HG03558 (cell line): ENCODE measurements around the gene HP1BP3.

Source experiments
- ATAC-seq: cut with Tn5 transposase; IDR thresholded peaks from one replicate; pipeline ENCODE4 v1.9.1; 2021; ENCODE audit warnings: moderate number of reproducible peaks; ENCODE audit not compliant: unreplicated experiment; ENCODE audit errors: extremely low read depth

The HP1BP3 gene

DNA sequence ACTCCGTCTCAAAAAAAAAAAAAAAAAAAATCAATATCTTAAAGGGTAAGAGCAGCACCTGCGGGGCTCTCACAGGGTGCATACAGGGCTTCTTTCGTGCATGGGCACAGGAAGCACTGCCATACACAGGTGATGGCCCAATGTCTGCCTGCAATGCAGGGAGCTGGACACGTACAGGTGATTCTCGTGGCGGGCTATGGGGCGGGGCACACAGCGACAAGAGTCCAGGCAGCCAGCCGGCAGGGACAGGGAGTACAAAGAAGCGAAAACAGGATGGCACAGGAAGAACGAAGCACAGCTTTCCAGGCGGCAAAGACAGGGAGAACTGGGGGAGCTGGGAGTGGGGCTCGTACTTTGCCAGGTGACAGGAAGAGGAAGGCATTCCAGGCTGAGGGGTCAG lies 70.9 kb downstream of the HP1BP3 start:
- ATAC-seq: no peak

DNA sequence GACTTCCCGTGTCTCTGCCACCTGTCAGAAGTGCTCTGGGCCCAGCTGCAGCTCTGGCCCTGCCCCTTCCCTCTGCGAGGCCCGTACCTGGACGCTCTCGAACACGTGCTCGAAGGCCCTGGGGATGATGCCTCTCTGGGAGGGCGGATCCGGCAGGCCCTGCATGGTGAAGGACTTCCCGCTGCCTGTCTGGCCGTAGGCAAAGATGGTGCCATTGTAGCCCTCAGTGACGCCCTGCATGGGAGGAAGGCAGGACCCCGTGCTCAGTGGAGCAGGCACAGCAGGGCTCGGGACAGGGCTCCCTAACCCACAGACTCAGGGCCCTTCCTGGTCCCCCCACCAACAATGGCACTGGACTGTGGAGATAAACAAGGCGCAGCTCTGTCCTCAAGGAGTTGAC lies 71.7 kb downstream of the HP1BP3 start:
- ATAC-seq: no peak

DNA sequence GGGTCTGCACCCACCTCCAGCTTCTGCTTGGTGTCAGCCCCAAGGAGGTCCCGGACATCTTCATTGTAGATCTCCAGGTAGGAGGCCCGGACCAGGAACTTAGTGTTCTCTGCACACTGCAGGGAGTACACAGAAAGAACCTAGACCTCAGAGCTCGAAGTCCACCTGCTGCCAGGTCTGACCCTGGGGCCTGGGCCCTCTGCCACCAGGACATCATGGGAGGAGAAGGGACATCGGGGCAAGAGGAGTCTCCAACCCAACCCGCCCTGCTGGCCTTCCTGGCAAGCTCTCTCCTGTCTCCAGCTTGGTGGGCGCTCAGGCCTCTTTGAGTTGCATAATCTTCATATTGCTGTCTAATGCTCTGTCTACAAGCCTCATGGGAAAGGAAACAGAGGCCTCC lies 73.7 kb downstream of the HP1BP3 start:
- no peak for ATAC-seq

- ATAC-seq: no peak
Measured at GRCh38 chr1:20712215-20712577, 74.9 kb downstream of the HP1BP3 start.

- no peak for ATAC-seq
Measured at GRCh38 chr1:20711285-20712214, 75.6 kb downstream of the HP1BP3 start.

- no peak for ATAC-seq
Measured at GRCh38 chr1:20710469-20711284, 76.4 kb downstream of the HP1BP3 start.

DNA sequence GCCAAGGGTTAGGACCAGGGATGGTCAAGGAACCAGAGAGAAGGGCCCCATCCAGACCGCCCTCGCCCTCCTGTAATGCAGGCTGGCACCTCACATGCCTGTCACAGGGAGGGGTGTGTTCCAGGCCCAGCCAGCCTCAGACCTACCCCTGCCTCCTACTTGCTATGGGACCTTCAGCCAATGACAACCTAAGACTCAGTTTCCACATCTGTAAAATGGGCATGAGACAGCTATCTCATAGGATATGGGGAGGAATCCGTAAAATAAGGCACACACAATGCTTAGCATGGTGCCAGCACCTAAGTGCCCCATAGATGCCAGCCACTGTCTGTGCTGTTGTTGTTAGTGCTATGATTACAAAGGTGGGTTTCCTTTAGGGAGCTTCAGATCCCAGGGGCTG lies 77.2 kb downstream of the HP1BP3 start:
- ATAC-seq: no peak

- ATAC-seq: no peak
Measured at GRCh38 chr1:20708891-20709290, 78.2 kb downstream of the HP1BP3 start.

GRCh38 chr1:20708057-20708456 lies 79.0 kb downstream of the HP1BP3 start:
- ATAC-seq: no peak

DNA sequence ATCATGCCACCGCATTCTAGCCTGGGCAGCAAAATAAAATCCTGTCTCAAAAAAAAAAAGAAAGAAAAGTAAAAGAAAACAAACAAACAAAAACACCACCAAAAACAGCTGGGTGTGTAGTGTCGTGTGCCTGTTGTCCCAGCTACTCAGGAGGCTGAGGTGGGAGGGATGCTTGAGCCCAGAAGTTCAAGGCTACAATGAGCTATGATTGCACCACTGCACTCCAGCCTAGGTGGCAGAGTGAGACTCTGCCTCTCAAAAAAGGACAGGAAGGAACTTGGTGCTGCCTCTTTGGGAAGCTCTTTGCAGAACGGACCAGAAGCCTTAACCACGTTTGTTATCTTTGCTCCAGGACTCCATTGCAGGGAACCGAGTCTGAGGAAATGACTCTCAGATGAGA lies 80.3 kb downstream of the HP1BP3 start:
- no peak for ATAC-seq

GRCh38 chr1:20705203-20705755 lies 81.8 kb downstream of the HP1BP3 start:
- ATAC-seq: no peak

- no peak for ATAC-seq
Measured at GRCh38 chr1:20704390-20705202, 82.5 kb downstream of the HP1BP3 start.

DNA sequence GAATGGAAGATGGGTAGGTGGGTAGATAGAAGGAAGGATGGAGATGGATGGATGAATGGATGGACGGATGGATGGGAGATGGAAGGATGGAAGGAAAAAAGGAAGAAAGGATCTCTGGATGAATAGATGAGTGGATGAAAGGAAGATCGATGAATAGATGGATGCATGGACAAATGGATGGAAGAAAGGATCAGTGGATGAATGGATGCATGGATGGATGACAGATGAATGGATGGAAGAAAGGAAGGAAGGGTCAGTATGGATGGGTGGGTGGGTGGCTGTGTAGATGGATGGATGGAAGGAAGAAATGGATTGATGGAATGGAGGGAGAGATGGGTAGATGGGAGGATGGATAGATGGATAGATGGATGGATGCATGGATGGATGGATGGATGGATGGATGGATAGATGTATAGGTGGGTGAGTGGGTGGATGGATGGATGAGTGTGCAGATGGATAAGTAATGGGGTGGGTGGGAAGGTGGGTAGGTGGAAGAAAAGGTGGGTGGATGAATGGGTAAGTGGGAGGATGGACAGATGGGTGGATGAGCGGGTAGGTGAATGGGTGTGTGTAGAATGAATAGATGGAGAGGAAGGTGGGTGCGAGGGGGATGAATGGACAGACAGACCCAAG lies 83.9 kb downstream of the HP1BP3 start:
- ATAC-seq: no peak

DNA sequence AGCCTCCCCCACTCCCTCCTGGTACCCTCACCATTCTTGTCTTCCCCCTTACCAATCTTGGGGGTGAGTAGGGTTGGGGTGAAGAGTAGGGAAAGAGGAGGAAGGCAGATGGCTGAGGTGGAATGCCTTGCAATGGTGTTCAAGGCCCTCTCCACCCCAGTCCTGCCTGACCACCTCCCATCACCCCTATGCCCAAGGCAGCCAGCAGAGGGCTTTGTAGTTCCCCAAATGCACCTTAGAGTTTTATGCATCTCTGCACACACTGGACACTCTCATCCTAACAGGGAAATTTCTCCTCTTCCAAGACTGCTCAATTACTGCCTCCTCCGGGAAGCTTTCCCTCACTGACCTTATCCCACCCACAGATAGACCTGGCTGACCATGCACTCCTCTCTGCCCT lies 84.7 kb downstream of the HP1BP3 start:
- ATAC-seq: no peak

DNA sequence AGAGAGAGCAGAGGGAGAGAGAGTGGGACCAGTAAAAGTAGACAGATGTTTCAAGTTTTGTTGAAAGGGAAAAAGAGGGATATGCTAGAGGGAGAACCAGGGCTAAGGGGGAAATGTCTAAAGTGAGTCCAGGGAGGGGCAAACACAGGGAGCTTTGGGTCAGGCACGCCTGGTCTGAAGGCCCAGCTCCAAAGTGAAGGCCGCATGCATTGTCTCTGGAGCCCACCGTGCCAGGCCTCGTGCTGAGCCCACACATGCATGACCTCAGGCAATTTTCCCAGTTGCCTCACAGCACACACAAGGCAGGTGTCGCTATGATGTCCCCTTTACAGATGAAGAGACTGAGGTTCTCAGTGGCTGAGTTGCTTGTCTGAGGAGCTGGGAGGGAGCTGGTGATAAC lies 85.3 kb downstream of the HP1BP3 start:
- no peak for ATAC-seq

DNA sequence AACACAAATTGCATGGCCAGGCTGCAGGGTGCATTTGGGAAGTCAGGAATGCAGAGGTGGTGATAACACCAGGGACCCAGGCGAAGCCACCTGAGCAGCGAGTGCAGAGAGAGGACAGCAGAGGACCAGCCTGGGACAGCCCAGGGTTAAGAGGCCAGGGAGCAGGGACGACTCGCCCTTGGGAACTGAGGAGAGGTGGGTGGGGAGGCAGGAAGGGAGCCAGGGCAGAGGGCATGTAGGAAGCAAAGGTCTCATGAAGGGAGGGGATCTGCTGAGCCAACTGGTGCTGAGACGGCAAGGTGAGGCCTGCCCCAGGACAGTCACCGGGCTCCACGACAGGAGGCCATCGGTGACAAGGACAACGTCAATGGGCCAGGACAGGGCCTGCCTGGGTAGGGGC lies 85.7 kb downstream of the HP1BP3 start:
- ATAC-seq: no peak

DNA sequence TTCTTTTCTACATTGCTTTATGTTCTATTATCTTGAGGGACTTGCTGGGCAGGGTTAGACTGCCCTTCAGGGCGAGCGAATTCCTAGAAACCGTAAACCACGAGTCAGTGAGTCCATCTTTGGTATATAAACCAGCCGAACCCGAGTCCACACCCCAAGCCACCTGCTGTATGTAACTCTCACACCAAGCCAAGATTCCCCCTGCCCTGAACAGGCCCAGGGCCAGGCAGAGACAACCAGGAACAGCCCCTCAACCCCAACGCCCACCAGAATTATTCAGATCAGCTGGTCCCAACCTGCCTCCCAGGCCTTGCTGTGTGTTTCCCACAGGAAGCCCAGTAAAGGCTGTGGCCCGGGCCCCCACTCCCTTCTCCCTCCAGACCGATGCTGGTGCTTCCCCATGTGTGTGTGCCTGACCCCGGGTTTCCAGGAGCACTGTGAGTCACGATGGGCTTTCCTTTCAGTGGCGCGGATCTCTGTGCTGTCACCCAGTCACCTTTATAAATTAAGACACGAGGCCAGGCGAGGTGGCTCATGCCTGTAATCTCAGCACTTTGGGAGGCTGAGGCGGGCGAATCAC lies 86.4 kb downstream of the HP1BP3 start:
- no peak for ATAC-seq

- no peak for ATAC-seq
Measured at GRCh38 chr1:20699558-20699957, 87.5 kb downstream of the HP1BP3 start.

DNA sequence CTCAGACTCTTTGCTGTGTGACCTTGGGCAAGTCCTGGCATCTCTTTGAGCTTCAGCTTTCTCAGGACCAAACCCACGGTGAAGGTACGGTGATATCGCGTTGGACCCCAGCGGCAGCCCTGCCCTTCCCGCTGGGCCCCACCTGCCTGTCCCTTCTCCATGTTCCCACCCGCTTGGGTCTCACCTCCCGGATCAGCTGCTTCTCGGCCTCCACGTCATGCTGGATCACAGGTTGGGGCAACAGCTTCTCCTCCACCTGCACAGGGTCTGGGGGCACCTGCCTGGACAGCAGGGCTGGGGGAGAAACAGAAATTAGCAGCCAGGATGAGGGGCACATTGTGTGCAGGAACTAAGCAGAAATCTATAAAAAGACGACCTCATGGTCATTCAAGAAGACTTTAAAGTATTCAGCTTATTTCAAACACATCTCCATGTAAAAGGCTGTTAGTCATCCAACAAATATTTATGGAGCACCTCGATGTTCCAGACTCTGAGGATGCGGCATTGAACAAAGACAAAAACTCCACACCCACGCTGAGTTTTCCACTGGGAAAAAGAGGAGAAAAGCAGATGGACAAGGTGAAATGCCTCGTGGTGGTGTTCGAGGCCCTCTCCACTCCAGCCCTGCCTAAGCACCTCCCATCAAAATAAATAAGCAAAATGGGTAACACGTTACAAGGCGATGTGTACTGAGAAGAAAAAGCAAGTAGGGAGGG lies 88.8 kb downstream of the HP1BP3 start:
- no peak for ATAC-seq
